ENCODE results near the gene PPM1N.

DNA sequence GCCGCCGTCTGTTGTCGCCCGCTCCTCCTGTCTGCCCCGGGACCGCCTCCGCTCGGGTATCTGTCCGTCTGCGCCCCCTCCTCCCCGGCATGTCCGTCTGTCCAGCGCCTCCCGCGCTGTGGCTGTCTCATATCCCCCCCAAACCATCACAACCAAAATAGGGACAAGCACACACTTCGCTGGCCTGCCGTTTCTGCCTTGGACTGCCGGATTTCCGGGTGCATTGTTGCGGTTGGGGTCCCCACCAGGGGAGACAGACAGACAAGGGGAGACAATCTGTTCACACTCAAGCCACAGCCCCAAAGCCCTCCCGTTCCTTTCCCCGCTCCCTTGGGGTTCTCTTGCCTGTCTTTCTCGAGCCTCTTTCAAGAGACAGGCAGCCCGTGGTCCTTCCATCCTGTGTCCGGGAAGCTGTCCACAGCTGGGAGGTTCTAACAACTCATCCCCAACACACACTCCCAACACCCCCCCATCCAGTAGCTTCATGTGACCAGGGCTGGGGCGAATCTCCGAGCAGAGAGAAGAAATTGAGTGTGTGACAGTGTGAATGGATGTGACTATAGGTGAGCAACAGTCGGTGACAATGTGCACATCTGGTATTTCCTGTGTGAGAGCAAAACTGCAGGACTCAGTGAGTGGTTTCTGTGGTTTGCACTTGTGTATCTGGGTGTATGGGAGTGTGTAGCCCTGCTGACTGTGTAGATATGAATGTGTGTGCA, 47.0 kb upstream of the PPM1N start:
- no peak for TF ChIP-seq POLR2A (IDR thresholded peaks at IDR 0.05)
- TF ChIP-seq, protein P1, sequence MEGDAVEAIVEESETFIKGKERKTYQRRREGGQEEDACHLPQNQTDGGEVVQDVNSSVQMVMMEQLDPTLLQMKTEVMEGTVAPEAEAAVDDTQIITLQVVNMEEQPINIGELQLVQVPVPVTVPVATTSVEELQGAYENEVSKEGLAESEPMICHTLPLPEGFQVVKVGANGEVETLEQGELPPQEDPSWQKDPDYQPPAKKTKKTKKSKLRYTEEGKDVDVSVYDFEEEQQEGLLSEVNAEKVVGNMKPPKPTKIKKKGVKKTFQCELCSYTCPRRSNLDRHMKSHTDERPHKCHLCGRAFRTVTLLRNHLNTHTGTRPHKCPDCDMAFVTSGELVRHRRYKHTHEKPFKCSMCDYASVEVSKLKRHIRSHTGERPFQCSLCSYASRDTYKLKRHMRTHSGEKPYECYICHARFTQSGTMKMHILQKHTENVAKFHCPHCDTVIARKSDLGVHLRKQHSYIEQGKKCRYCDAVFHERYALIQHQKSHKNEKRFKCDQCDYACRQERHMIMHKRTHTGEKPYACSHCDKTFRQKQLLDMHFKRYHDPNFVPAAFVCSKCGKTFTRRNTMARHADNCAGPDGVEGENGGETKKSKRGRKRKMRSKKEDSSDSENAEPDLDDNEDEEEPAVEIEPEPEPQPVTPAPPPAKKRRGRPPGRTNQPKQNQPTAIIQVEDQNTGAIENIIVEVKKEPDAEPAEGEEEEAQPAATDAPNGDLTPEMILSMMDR (IDR thresholded peaks at IDR 0.05): no peak
